ENCODE measurements around the gene RRN3. TPM values are rescaled to one million over a fixed set of nuclear protein-coding genes. Genes with fewer than 3 reads are reported as not detected.
"Not testable (repeated sequence)": the region's sequence is repeated elsewhere in the genome, so short reads cannot be mapped to it uniquely, and the experiment has no call there.

Gene RRN3
- total and polyA plus RNA-seq, 10 donors, result 11.6 to 38.6 (median 30.1) TPM

- H3K9me3 ChIP-seq, result no peaks in the 10 kb centered on the region
- no peak overlapping the region for H3K4me3 ChIP-seq
- WGBS, 5 donors, result 89 to 100% (median 95%) methylated on average over 5 to 15 of the region's 15 CpGs
- peak; percentile 70 for DNase-seq
- H3K36me3 ChIP-seq, result peaks cover 0 to 8% (median 0%) of the 10 kb centered on the region in 6 donors
- H3K27me3 ChIP-seq (replicated peaks in 1 of 7), result no peaks in the 10 kb centered on the region
- intact Hi-C loops (cut with DNase I; ENCODE audit: low total_unique reads), result no loop called here
- TF ChIP-seq POLR2A (IDR thresholded peaks at IDR 0.05) (no peak), CTCF (IDR thresholded peaks at IDR 0.05 in 8 of 11, conservative IDR thresholded peaks at IDR 0.05 in 3 of 11) (no peak), POLR2AphosphoS5 (IDR thresholded peaks at IDR 0.05) (no peak)
- peaks cover 0 to 42% (median 21%) of the 10 kb centered on the region in 6 donors for H3K4me1 ChIP-seq
- H3K27ac ChIP-seq, result no peak overlapping the region
Measured at GRCh38 chr16:15141586-15141985, 47.5 kb upstream of the RRN3 start.

- H3K27ac ChIP-seq; H3K27me3 ChIP-seq (replicated peaks in 1 of 7); H3K9me3 ChIP-seq; H3K4me3 ChIP-seq; intact Hi-C loops (cut with DNase I; ENCODE audit: low total_unique reads): not testable (repeated sequence)
- H3K36me3 ChIP-seq, result peaks cover 0 to 13% (median 0%) of the 10 kb centered on the region in 6 donors
- WGBS, 5 donors, result 74 to 81% (median 79%) methylated on average over 26 to 30 of the region's 30 CpGs
- DNase-seq, result peak; percentile 74
- H3K4me1 ChIP-seq, result peaks cover 0 to 34% (median 18%) of the 10 kb centered on the region in 6 donors
Measured at GRCh38 chr16:15140444-15141365, 46.6 kb upstream of the RRN3 start.

GRCh38 chr16:15137514-15137913 is 43.4 kb upstream of the RRN3 start:
- DNase-seq, result peak; percentile 65
- intact Hi-C loops (cut with DNase I; ENCODE audit: low total_unique reads); H3K4me1 ChIP-seq; H3K27me3 ChIP-seq (replicated peaks in 1 of 7); H3K9me3 ChIP-seq; H3K27ac ChIP-seq; H3K4me3 ChIP-seq: not testable (repeated sequence)
- WGBS, 5 donors, result 80 to 89% (median 87%) methylated on average over 1 to 13 of the region's 15 CpGs; no CpG with 5 or more reads in 1 of the 5 donors
- H3K36me3 ChIP-seq, result peaks cover 0 to 24% (median 3%) of the 10 kb centered on the region in 6 donors

GRCh38 chr16:15135483-15136360 is 41.6 kb upstream of the RRN3 start:
- H3K9me3 ChIP-seq; H3K27me3 ChIP-seq (replicated peaks in 1 of 7); intact Hi-C loops (cut with DNase I; ENCODE audit: low total_unique reads); H3K27ac ChIP-seq; H3K4me1 ChIP-seq; H3K4me3 ChIP-seq: not testable (repeated sequence)
- DNase-seq, result peak; percentile 54
- WGBS, 5 donors, result 89 to 93% (median 92%) methylated on average over 7 to 44 of the region's 50 CpGs
- H3K36me3 ChIP-seq, result peaks cover 0 to 35% (median 7%) of the 10 kb centered on the region in 6 donors

GRCh38 chr16:15134752-15135482 is 40.8 kb upstream of the RRN3 start:
- WGBS, 5 donors, result 92 to 97% (median 95%) methylated on average over 10 to 22 of the region's 33 CpGs
- H3K4me1 ChIP-seq; H3K4me3 ChIP-seq; H3K27me3 ChIP-seq (replicated peaks in 1 of 7); intact Hi-C loops (cut with DNase I; ENCODE audit: low total_unique reads); H3K27ac ChIP-seq; H3K9me3 ChIP-seq; DNase-seq: not testable (repeated sequence)
- peaks cover 0 to 42% (median 7%) of the 10 kb centered on the region in 6 donors for H3K36me3 ChIP-seq

- 93 to 100% (median 98%) methylated on average over 5 to 19 of the region's 31 CpGs for WGBS, 5 donors
- H3K4me1 ChIP-seq; H3K27ac ChIP-seq; H3K9me3 ChIP-seq; DNase-seq; H3K27me3 ChIP-seq (replicated peaks in 1 of 7); intact Hi-C loops (cut with DNase I; ENCODE audit: low total_unique reads); H3K4me3 ChIP-seq: not testable (repeated sequence)
- H3K36me3 ChIP-seq, result peaks cover 0 to 52% (median 7%) of the 10 kb centered on the region in 6 donors
Measured at GRCh38 chr16:15133554-15133953, 39.5 kb upstream of the RRN3 start.

- H3K27me3 ChIP-seq (replicated peaks in 1 of 7); H3K4me1 ChIP-seq; H3K27ac ChIP-seq; H3K4me3 ChIP-seq; H3K9me3 ChIP-seq; DNase-seq; intact Hi-C loops (cut with DNase I; ENCODE audit: low total_unique reads): not testable (repeated sequence)
- peaks cover 0 to 58% (median 8%) of the 10 kb centered on the region in 6 donors for H3K36me3 ChIP-seq
- WGBS, 5 donors, result 80 to 100% (median 96%) methylated on average over 1 to 32 of the region's 41 CpGs
Measured at GRCh38 chr16:15132719-15133428, 38.8 kb upstream of the RRN3 start.

- intact Hi-C loops (cut with DNase I; ENCODE audit: low total_unique reads); H3K27me3 ChIP-seq (replicated peaks in 1 of 7); H3K9me3 ChIP-seq; H3K4me1 ChIP-seq; DNase-seq; H3K27ac ChIP-seq; H3K4me3 ChIP-seq: not testable (repeated sequence)
- peaks cover 0 to 70% (median 8%) of the 10 kb centered on the region in 6 donors for H3K36me3 ChIP-seq
- WGBS, 5 donors, result 91 to 98% (median 96%) methylated on average over 9 to 44 of the region's 51 CpGs
Measured at GRCh38 chr16:15130943-15131700, 37.0 kb upstream of the RRN3 start.

Data from spleen (tissue), 11 donors.